Uterus (tissue), 2 donors: ENCODE data around the gene PDE6B.

Experiments used
- POLR2A ChIP-seq, 2 donors: fragments of 450-650 bp; IDR thresholded peaks; one replicate each; pipeline ENCODE4 v1.6.1; 2016; ENCODE audit warnings: antibody characterized with exemption in 2 of 2, mild to moderate bottlenecking in 1 of 2, moderate library complexity in 1 of 2
- TF ChIP-seq, protein P1 (sequence below), 4 experiments: fragments of 200-600 bp in 2 of 4; fragments of 450-650 bp in 2 of 4; sonication (generic) in 2 of 4; IDR thresholded peaks; one replicate each; pipeline ENCODE4 v1.5.1; 2016 to 2019; ENCODE audit warnings: antibody characterized with exemption in 4 of 4, mild to moderate bottlenecking in 2 of 4, moderate library complexity in 1 of 4

DNA sequence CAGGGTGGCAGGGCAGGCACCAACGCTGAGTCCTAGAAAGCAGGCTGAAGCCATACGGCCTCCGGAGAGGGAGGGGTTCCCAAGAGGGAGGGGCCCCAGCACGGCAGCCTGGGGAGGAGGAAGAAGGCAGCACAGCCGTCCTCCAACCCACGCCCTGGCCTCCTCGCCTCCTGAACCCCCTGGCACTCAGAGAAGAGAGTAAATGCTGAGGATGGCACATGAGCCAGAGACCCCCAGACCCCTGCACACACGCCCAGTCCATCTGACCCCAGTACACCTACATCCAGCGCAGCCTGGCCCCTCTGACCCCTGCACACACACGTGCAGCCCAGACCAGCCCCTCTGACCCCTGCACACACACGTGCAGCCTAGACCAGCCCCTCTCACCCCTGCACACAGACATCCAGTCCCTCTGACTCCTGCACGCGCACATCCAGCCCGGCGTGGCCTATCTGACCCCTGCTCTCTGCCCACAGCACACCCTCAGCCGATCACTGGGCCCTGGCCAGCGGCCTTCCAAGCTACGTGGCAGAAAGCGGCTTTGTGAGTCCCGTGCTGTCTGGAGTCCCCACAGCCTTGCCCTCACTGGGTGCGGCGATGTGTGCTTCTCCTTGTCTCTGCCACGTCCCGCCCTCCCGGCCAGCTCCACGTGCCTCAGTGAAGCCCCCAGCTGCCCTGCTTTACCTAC is 30.2 kb downstream of the PDE6B start:
- TF ChIP-seq, protein P1, sequence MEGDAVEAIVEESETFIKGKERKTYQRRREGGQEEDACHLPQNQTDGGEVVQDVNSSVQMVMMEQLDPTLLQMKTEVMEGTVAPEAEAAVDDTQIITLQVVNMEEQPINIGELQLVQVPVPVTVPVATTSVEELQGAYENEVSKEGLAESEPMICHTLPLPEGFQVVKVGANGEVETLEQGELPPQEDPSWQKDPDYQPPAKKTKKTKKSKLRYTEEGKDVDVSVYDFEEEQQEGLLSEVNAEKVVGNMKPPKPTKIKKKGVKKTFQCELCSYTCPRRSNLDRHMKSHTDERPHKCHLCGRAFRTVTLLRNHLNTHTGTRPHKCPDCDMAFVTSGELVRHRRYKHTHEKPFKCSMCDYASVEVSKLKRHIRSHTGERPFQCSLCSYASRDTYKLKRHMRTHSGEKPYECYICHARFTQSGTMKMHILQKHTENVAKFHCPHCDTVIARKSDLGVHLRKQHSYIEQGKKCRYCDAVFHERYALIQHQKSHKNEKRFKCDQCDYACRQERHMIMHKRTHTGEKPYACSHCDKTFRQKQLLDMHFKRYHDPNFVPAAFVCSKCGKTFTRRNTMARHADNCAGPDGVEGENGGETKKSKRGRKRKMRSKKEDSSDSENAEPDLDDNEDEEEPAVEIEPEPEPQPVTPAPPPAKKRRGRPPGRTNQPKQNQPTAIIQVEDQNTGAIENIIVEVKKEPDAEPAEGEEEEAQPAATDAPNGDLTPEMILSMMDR (IDR thresholded peaks at IDR 0.05): no peak
- no peak for TF ChIP-seq POLR2A (IDR thresholded peaks at IDR 0.05)
